Endodermal cell (in vitro differentiated cells): ENCODE data around the gene FLCN. TPM values are rescaled to one million over a fixed set of nuclear protein-coding genes. Genes with fewer than 3 reads are reported as not detected.

Experiments
- DNase-seq: peaks from one replicate; pipeline ENCODE4 v3.0.0-alpha.2; 2017
- H3K27ac ChIP-seq: 2 replicates; pipeline ENCODE4 v1.5.1; 2013; ENCODE audit warnings: mild to moderate bottlenecking, low read depth, low read length, moderate library complexity
- H3K27me3 ChIP-seq: 2 replicates; pipeline ENCODE4 v1.6.1; 2013; ENCODE audit warnings: mild to moderate bottlenecking, low read length, moderate library complexity; ENCODE audit not compliant: insufficient read depth, control insufficient read depth, poor library complexity, severe bottlenecking
- H3K36me3 ChIP-seq: 2 replicates; pipeline ENCODE4 v1.7.0; 2013; ENCODE audit warnings: mild to moderate bottlenecking, low read length, moderate library complexity; ENCODE audit not compliant: control insufficient read depth, insufficient read depth
- H3K4me1 ChIP-seq: one replicate; pipeline ENCODE4 v1.7.0; 2013; ENCODE audit warnings: low read length; ENCODE audit not compliant: control insufficient read depth, insufficient read depth
- H3K4me3 ChIP-seq: 2 replicates; pipeline ENCODE4 v1.5.1; 2013; ENCODE audit warnings: mild to moderate bottlenecking, low read length, moderate library complexity
- H3K9ac ChIP-seq: 2 replicates; pipeline ENCODE4 v1.6.1; 2013; ENCODE audit warnings: mild to moderate bottlenecking, low read length, moderate library complexity; ENCODE audit not compliant: poor library complexity, severe bottlenecking; ENCODE audit errors: extremely low read depth
- H3K9me3 ChIP-seq: 2 replicates; pipeline ENCODE4 v1.6.1; 2013; ENCODE audit warnings: mild to moderate bottlenecking, low read length, moderate library complexity; ENCODE audit not compliant: control insufficient read depth
- H3K27ac Mint-ChIP-seq: 2 replicates; pipeline ENCODE4 v1.8.0; 2020; ENCODE audit warnings: mixed read lengths
- H3K27me3 Mint-ChIP-seq: 2 replicates; pipeline ENCODE4 v1.8.0; 2021; ENCODE audit warnings: mild to moderate bottlenecking, mixed read lengths; ENCODE audit not compliant: insufficient read depth
- H3K36me3 Mint-ChIP-seq: 2 replicates; pipeline ENCODE4 v1.8.0; 2020; ENCODE audit warnings: low read depth, mixed read lengths
- H3K4me1 Mint-ChIP-seq: 2 replicates; pipeline ENCODE4 v1.8.0; 2020; ENCODE audit warnings: mixed read lengths
- H3K4me3 Mint-ChIP-seq: 2 replicates; pipeline ENCODE4 v1.8.0; 2020; ENCODE audit warnings: mild to moderate bottlenecking, moderate library complexity, mixed read lengths
- H3K9me3 Mint-ChIP-seq: 2 replicates; pipeline ENCODE4 v1.8.0; 2020; ENCODE audit warnings: mild to moderate bottlenecking, mixed read lengths
- CTCF ChIP-seq: fragments of 200-600 bp; sonication (generic); conservative IDR thresholded peaks from 2 replicates; pipeline ENCODE4 v1.5.0; 2021; ENCODE audit warnings: antibody characterized with exemption, mild to moderate bottlenecking
- WGBS, 2 experiments: methylation state at CpG; one replicate each; pipeline versions ENCODE4 v1.1.5 to v1.1.7; 2013; ENCODE audit warnings: missing lambda C conversion rate in 2 of 2, mixed read lengths in 1 of 2; ENCODE audit not compliant: insufficient coverage in 1 of 2, insufficient read length in 1 of 2; 5-methylcytosine and 5-hydroxymethylcytosine counted together
- total RNA-seq, 2 donors: library from RNA; stranded (reverse); fragmentation: NEBNext Ultra II Directional in 1 of 2; extraction: Animal tissue kit (Norgen Biotek cat#: 25700) in 1 of 2; gene quantifications; 2 replicates in 1 of 2; 3 replicates in 1 of 2; pipeline ENCODE4 v1.2.1, GENCODE V29; 2021

The FLCN gene
- total RNA-seq, 2 donors from 2014 or later: 41.8 to 47.2 TPM

GRCh38 chr17:17177176-17177575, 59.8 kb downstream of the FLCN start:
- no peak overlapping the region for H3K27ac ChIP-seq
- H3K4me1 ChIP-seq: no peaks in the 10 kb centered on the region
- H3K9ac ChIP-seq: no peak overlapping the region
- DNase-seq: no peak
- peaks cover 3% of the 10 kb centered on the region for H3K4me1 Mint-ChIP-seq
- 97 to 100% methylated on average over 4 to 12 of the region's 12 CpGs for WGBS, 2 experiments
- H3K27ac Mint-ChIP-seq: no peak overlapping the region
- peaks cover 67% of the 10 kb centered on the region for H3K36me3 Mint-ChIP-seq
- H3K4me3 Mint-ChIP-seq: no peak overlapping the region
- no peaks in the 10 kb centered on the region for H3K9me3 Mint-ChIP-seq
- H3K27me3 Mint-ChIP-seq: no peaks in the 10 kb centered on the region
- TF ChIP-seq CTCF: no peak
- H3K36me3 ChIP-seq: peaks cover 73% of the 10 kb centered on the region
- no peaks in the 10 kb centered on the region for H3K9me3 ChIP-seq
- no peak overlapping the region for H3K4me3 ChIP-seq
- no peaks in the 10 kb centered on the region for H3K27me3 ChIP-seq

GRCh38 chr17:17176341-17176740, 60.6 kb downstream of the FLCN start:
- Mint-ChIP-seq H3K36me3 (peaks cover 62% of the 10 kb centered on the region), H3K4me1 (peaks cover 5% of the 10 kb centered on the region), H3K27me3 (no peaks in the 10 kb centered on the region), H3K4me3 (no peak overlapping the region), H3K27ac (no peak overlapping the region), H3K9me3 (no peaks in the 10 kb centered on the region)
- no peak overlapping the region for H3K9ac ChIP-seq
- DNase-seq: no peak
- no peak overlapping the region for H3K4me3 ChIP-seq
- WGBS, 2 experiments: 96 to 99% methylated on average over 12 of the region's 12 CpGs
- no peaks in the 10 kb centered on the region for H3K9me3 ChIP-seq
- no peaks in the 10 kb centered on the region for H3K4me1 ChIP-seq
- no peak for TF ChIP-seq CTCF
- H3K27ac ChIP-seq: no peak overlapping the region
- peaks cover 69% of the 10 kb centered on the region for H3K36me3 ChIP-seq
- H3K27me3 ChIP-seq: no peaks in the 10 kb centered on the region

- no peaks in the 10 kb centered on the region for H3K27me3 Mint-ChIP-seq
- H3K27ac Mint-ChIP-seq: no peak overlapping the region
- Histone ChIP-seq H3K36me3 (peaks cover 66% of the 10 kb centered on the region), H3K27ac (no peak overlapping the region), H3K27me3 (no peaks in the 10 kb centered on the region), H3K9me3 (no peaks in the 10 kb centered on the region), H3K4me1 (peaks cover 3% of the 10 kb centered on the region), H3K9ac (no peak overlapping the region), H3K4me3 (no peak overlapping the region)
- H3K36me3 Mint-ChIP-seq: peaks cover 61% of the 10 kb centered on the region
- H3K4me3 Mint-ChIP-seq: no peak overlapping the region
- H3K9me3 Mint-ChIP-seq: no peaks in the 10 kb centered on the region
- DNase-seq: no peak
- H3K4me1 Mint-ChIP-seq: peaks cover 5% of the 10 kb centered on the region
- 94 to 95% methylated on average over 11 to 12 of the region's 12 CpGs for WGBS, 2 experiments
- TF ChIP-seq CTCF: no peak
Measured at GRCh38 chr17:17175917-17176316, 61.1 kb downstream of the FLCN start.
